GM23248 (cell line): Measurements from ENCODE around the gene ZIC5. TPM values are rescaled to one million over a fixed set of nuclear protein-coding genes. Genes with fewer than 3 reads are reported as not detected.

ENCODE experiments used
- DNase-seq: peaks from one replicate; pipeline ENCODE4 v3.0.0-alpha.2; 2015
- H2AFZ ChIP-seq: fragments of 200-600 bp; sonication (generic); 2 replicates; pipeline ENCODE4 v1.6.1; 2016; ENCODE audit warnings: antibody characterized with exemption
- H3F3A ChIP-seq: fragments of 200-600 bp; sonication (generic); 2 replicates; pipeline ENCODE4 v1.6.1; 2016; ENCODE audit warnings: mild to moderate bottlenecking, antibody characterized with exemption, mixed run types; ENCODE audit not compliant: insufficient read depth
- H3K27ac ChIP-seq: fragments of 200-600 bp; sonication (generic); 2 replicates; pipeline ENCODE4 v1.5.1; 2016; ENCODE audit warnings: mild to moderate bottlenecking
- H3K27me3 ChIP-seq: fragments of 200-600 bp; sonication (generic); replicated peaks from 2 replicates; pipeline ENCODE4 v1.6.1; 2016; ENCODE audit warnings: mild to moderate bottlenecking; ENCODE audit not compliant: insufficient read depth
- H3K36me3 ChIP-seq: fragments of 200-600 bp; sonication (generic); 2 replicates; pipeline ENCODE4 v1.6.1; 2016; ENCODE audit warnings: low read depth, mild to moderate bottlenecking
- H3K4me1 ChIP-seq: fragments of 200-600 bp; sonication (generic); 2 replicates; pipeline ENCODE4 v1.6.1; 2016; ENCODE audit warnings: mild to moderate bottlenecking; ENCODE audit not compliant: insufficient read depth
- H3K4me2 ChIP-seq: fragments of 200-600 bp; sonication (generic); one replicate; pipeline ENCODE4 v1.6.1; 2016; ENCODE audit warnings: mild to moderate bottlenecking; ENCODE audit not compliant: unreplicated experiment
- H3K4me3 ChIP-seq: fragments of 200-600 bp; sonication (generic); 2 replicates; pipeline ENCODE4 v1.5.1; 2016; ENCODE audit warnings: mild to moderate bottlenecking
- H3K79me2 ChIP-seq: fragments of 200-600 bp; sonication (generic); 2 replicates; pipeline ENCODE4 v1.6.1; 2016; ENCODE audit warnings: mild to moderate bottlenecking; ENCODE audit not compliant: insufficient read depth
- H3K9ac ChIP-seq: fragments of 200-600 bp; sonication (generic); 2 replicates; pipeline ENCODE4 v1.6.1; 2016; ENCODE audit warnings: mild to moderate bottlenecking
- H3K9me2 ChIP-seq: fragments of 200-600 bp; sonication (generic); 2 replicates; pipeline ENCODE4 v1.6.1; 2016; ENCODE audit warnings: mixed run types, mild to moderate bottlenecking, moderate library complexity; ENCODE audit not compliant: insufficient read depth
- H3K9me3 ChIP-seq: fragments of 200-600 bp; sonication (generic); one replicate; pipeline ENCODE4 v1.6.1; 2017; ENCODE audit warnings: low read depth
- H4K20me1 ChIP-seq: fragments of 200-600 bp; sonication (generic); 2 replicates; pipeline ENCODE4 v1.6.0; 2016; ENCODE audit not compliant: insufficient read depth
- EZH2 ChIP-seq: fragments of 200-600 bp; sonication (generic); IDR thresholded peaks from 2 replicates; pipeline ENCODE4 v1.6.1; 2018; ENCODE audit warnings: antibody characterized with exemption, mild to moderate bottlenecking; ENCODE audit not compliant: insufficient read depth, poor library complexity, severe bottlenecking
- EZH2phosphoT487 ChIP-seq: fragments of 200-600 bp; sonication (generic); IDR thresholded peaks from 2 replicates; pipeline ENCODE4 v1.6.1; 2018; ENCODE audit warnings: antibody characterized with exemption, moderate library complexity, mild to moderate bottlenecking, low read depth; ENCODE audit not compliant: insufficient read depth
- WGBS, 2 experiments: methylation state at CpG; one replicate each; pipeline ENCODE4 v1.1.6; 2015 to 2017; ENCODE audit warnings: low lambda C conversion rate in 2 of 2, low coverage in 1 of 2; ENCODE audit errors: missing lambda C conversion rate in 2 of 2; 5-methylcytosine and 5-hydroxymethylcytosine counted together
- in situ Hi-C: fragments of 300-500 bp; cut with MboI; formaldehyde crosslinking; loops from 2 replicates; pipeline ENCODE4 v1.15.0; 2020
- polyA plus RNA-seq: library from polyadenylated mRNA; unstranded; fragments of >200 nt; fragmentation: Nextera tagmentation; extraction: Ambion mirVana; gene quantifications from 2 replicates; pipeline ENCODE4 v1.2.1, GENCODE V29; 2016
- total RNA-seq: library from RNA; depleted of rRNA; stranded (reverse); fragments of >200 nt; shearing (Covaris generic); gene quantifications from 2 replicates; pipeline ENCODE4 v1.2.3, GENCODE V29; 2014

Gene ZIC5
- total and polyA plus RNA-seq, 2 experiments from 2014 or later, result not detected

DNA sequence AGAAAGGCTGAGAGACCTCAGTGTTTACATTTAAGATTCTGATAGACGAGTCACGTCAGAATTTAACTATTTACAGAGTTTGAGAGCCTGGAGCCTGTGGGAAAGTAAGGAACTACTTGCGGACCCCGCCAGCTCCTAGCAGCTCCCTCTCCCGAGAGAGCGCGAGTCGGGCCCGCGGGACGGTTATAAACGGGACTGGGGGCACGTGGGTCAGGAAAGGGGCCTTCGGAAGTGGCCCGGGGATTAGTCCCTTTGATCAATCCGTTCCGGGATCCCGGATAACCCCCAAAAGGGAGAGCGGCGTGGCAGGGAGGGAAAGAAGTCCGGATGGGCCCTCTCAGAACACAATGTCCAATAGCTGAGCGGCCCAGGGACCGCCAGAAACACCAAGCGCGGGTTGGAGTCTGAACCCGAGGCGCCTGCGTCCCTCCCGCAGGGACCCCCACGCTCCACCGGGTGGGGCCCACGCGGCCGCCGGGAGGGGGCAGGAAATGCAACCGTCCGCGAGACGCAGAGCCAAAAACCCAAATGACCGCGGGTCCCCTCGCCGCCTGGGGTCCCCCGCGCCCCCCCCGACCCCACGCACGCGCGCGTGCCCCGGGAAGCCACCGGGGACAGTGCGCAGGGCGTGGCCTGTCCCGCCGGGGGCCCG lies 3.6 kb downstream of the ZIC5 start:
- Histone ChIP-seq H2AFZ (peak overlapping the region; percentile 64; the same call in 1 of the 2 replicates), H3K36me3 (no peaks in the 10 kb centered on the region)
- in situ Hi-C loops, result no loop called here

DNA sequence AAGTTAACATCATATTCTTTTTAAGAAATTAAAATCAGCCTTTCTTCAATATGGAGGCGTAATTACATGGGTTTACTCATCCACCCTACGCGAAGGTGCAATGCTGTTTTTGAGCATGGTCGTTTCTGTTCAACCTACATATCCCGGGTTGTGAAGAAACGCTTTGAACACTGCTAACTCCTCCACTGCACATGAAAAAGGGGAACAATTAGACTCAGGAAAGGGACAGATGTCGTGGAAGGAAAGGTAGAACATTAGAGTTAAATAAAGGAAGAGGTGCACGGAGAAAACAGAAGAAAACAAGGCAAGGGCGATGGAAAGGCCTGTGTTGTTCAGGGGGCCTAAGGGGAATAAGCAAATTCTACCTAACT lies 4.1 kb downstream of the ZIC5 start:
- H3F3A ChIP-seq, result no peaks in the 10 kb centered on the region
- in situ Hi-C loops, result no loop called here
- H4K20me1 ChIP-seq, result no peaks in the 10 kb centered on the region
- H3K27me3 ChIP-seq, result peaks cover 81% of the 10 kb centered on the region
- H3K4me2 ChIP-seq, result no peak overlapping the region
- DNase-seq, result no peak
- H3K36me3 ChIP-seq, result no peaks in the 10 kb centered on the region
- no peak overlapping the region for H3K4me3 ChIP-seq
- no peak overlapping the region for H2AFZ ChIP-seq
- WGBS, 2 experiments, result 93% methylated on average over 9 of the region's 9 CpGs
- no peak overlapping the region for H3K27ac ChIP-seq
- no peaks in the 10 kb centered on the region for H3K9me2 ChIP-seq
- no peaks in the 10 kb centered on the region for H3K79me2 ChIP-seq
- no peak overlapping the region for H3K9ac ChIP-seq
- TF ChIP-seq EZH2 (no peak), EZH2phosphoT487 (no peak)
- peaks cover 4% of the 10 kb centered on the region; the same call in 1 of the 2 replicates for H3K4me1 ChIP-seq
- no peaks in the 10 kb centered on the region for H3K9me3 ChIP-seq

More for the DNA sequence above, 3.6 kb downstream of the ZIC5 start:
- Histone ChIP-seq H3K9me3 (no peaks in the 10 kb centered on the region), H3K27ac (no peak overlapping the region), H3K4me1 (peaks cover 4% of the 10 kb centered on the region; the same call in 1 of the 2 replicates), H3K4me2 (peak overlapping the region; percentile 14), H3K4me3 (peak overlapping the region; percentile 46; the same call in 1 of the 2 replicates), H3K9ac (no peak overlapping the region), H3K9me2 (no peaks in the 10 kb centered on the region), H3K27me3 (peaks cover 81% of the 10 kb centered on the region), H3K79me2 (no peaks in the 10 kb centered on the region), H3F3A (no peaks in the 10 kb centered on the region), H4K20me1 (no peaks in the 10 kb centered on the region)
- 20 to 37% methylated on average over 23 to 55 of the region's 58 CpGs for WGBS, 2 experiments
- DNase-seq, result no peak
- no peak for TF ChIP-seq EZH2

GRCh38 chr13:99966064-99966805 lies 5.3 kb downstream of the ZIC5 start:
- Histone ChIP-seq H3K36me3 (no peaks in the 10 kb centered on the region), H3K9ac (no peak overlapping the region), H3K27ac (no peak overlapping the region), H3K27me3 (peaks cover 82% of the 10 kb centered on the region), H3K79me2 (no peaks in the 10 kb centered on the region), H2AFZ (no peak overlapping the region), H3K9me3 (no peaks in the 10 kb centered on the region), H4K20me1 (no peaks in the 10 kb centered on the region), H3K4me3 (no peak overlapping the region), H3K4me1 (peaks cover 4% of the 10 kb centered on the region; the same call in 1 of the 2 replicates), H3F3A (no peaks in the 10 kb centered on the region), H3K9me2 (no peaks in the 10 kb centered on the region), H3K4me2 (no peak overlapping the region)
- in situ Hi-C loops, result no loop called here
- 53 to 58% methylated on average over 8 of the region's 8 CpGs for WGBS, 2 experiments
- no peak for DNase-seq
- TF ChIP-seq EZH2, result no peak
- no peak for TF ChIP-seq EZH2phosphoT487

- no peak for DNase-seq
- Histone ChIP-seq H3K9ac (no peak overlapping the region), H3K4me1 (peaks cover 4% of the 10 kb centered on the region; the same call in 1 of the 2 replicates), H3K4me3 (no peak overlapping the region), H3K4me2 (no peak overlapping the region), H3K27ac (no peak overlapping the region), H2AFZ (no peak overlapping the region), H3K79me2 (no peaks in the 10 kb centered on the region), H3K9me3 (no peaks in the 10 kb centered on the region), H3K9me2 (no peaks in the 10 kb centered on the region), H3K36me3 (no peaks in the 10 kb centered on the region), H3F3A (no peaks in the 10 kb centered on the region), H4K20me1 (no peaks in the 10 kb centered on the region), H3K27me3 (peaks cover 88% of the 10 kb centered on the region)
- no peak for TF ChIP-seq EZH2phosphoT487
- no peak for TF ChIP-seq EZH2
- WGBS, 2 experiments, result 52 to 62% methylated on average over 9 of the region's 9 CpGs
- in situ Hi-C loops, result no loop called here
These were observed 6.1 kb downstream of the ZIC5 start for GRCh38 chr13:99965329-99966000.
